Peyer's patch (tissue), 4 donors: ENCODE measurements around the gene SLU7. TPM values are rescaled to one million over a fixed set of nuclear protein-coding genes. Genes with fewer than 3 reads are reported as not detected.

Experiments used
- DNase-seq, 3 donors: peaks; one replicate each; pipeline ENCODE4 v3.0.0-alpha.2; 2017 to 2019
- H3K27ac ChIP-seq, 4 donors: fragments of 200-600 bp; sonication (generic); one replicate each; pipeline ENCODE4 v1.5.1; 2016 to 2019
- H3K27me3 ChIP-seq, 2 donors: fragments of 200-600 bp; sonication (generic); one replicate each; pipeline ENCODE4 v1.5.1; 2019
- H3K36me3 ChIP-seq, 3 donors: fragments of 200-600 bp; sonication (generic); one replicate each; pipeline ENCODE4 v1.5.1; 2016 to 2019
- H3K4me1 ChIP-seq, 4 donors: fragments of 200-600 bp; sonication (generic); one replicate each; pipeline ENCODE4 v1.5.1; 2016 to 2019
- H3K4me3 ChIP-seq, 4 donors: fragments of 200-600 bp; sonication (generic); 1 replicate in 3 of 4; 2 replicates in 1 of 4; pipeline ENCODE4 v1.5.1; 2016 to 2019; ENCODE audit warnings: mild to moderate bottlenecking in 1 of 4
- H3K9me3 ChIP-seq, 4 donors: fragments of 200-600 bp; sonication (generic); one replicate each; pipeline ENCODE4 v1.5.1; 2016 to 2019; ENCODE audit warnings: mild to moderate bottlenecking in 1 of 4
- CTCF ChIP-seq, 6 experiments: fragments of 450-650 bp in 4 of 6; fragments of 200-600 bp in 2 of 6; sonication (generic) in 1 of 6; IDR thresholded peaks; one replicate each; pipeline ENCODE4 v1.5.1; 2017 to 2019; ENCODE audit warnings: antibody characterized with exemption in 6 of 6, mild to moderate bottlenecking in 3 of 6, moderate library complexity in 1 of 6
- POLR2A ChIP-seq, 2 donors: fragments of 450-650 bp; IDR thresholded peaks; one replicate each; pipeline ENCODE4 v1.5.1; 2017; ENCODE audit warnings: antibody characterized with exemption in 2 of 2, mild to moderate bottlenecking in 2 of 2, moderate library complexity in 2 of 2
- total RNA-seq, 4 donors: library from RNA; depleted of rRNA; stranded (reverse); fragments of >200 nt; gene quantifications; one replicate each; pipeline ENCODE4 v1.1.0, GENCODE V29; 2016

SLU7 gene
- total RNA-seq, 4 donors from 2014 or later = 45.5 to 94.9 (median 61.1) TPM

GRCh38 chr5:160377651-160378050 lies 41.2 kb downstream of the SLU7 start:
- H3K27me3 ChIP-seq = no peaks in the 10 kb centered on the region
- TF ChIP-seq POLR2A (IDR thresholded peaks at IDR 0.05) (no peak), CTCF (IDR thresholded peaks at IDR 0.05) (no peak)
- H3K36me3 ChIP-seq = no peaks in the 10 kb centered on the region
- no peak overlapping the region for H3K27ac ChIP-seq
- DNase-seq = no peak
- no peaks in the 10 kb centered on the region for H3K4me1 ChIP-seq
- H3K9me3 ChIP-seq = no peaks in the 10 kb centered on the region
- no peak overlapping the region for H3K4me3 ChIP-seq

GRCh38 chr5:160376416-160376815 lies 42.5 kb downstream of the SLU7 start:
- no peak for DNase-seq
- H3K4me3 ChIP-seq = no peak overlapping the region
- no peaks in the 10 kb centered on the region for H3K27me3 ChIP-seq
- TF ChIP-seq POLR2A (IDR thresholded peaks at IDR 0.05) (no peak), CTCF (IDR thresholded peaks at IDR 0.05) (no peak)
- no peaks in the 10 kb centered on the region for H3K9me3 ChIP-seq
- no peaks in the 10 kb centered on the region for H3K4me1 ChIP-seq
- H3K27ac ChIP-seq = no peak overlapping the region
- no peaks in the 10 kb centered on the region for H3K36me3 ChIP-seq

GRCh38 chr5:160375701-160376100 lies 43.2 kb downstream of the SLU7 start:
- H3K27me3 ChIP-seq = no peaks in the 10 kb centered on the region
- H3K4me3 ChIP-seq = no peak overlapping the region
- H3K4me1 ChIP-seq = no peaks in the 10 kb centered on the region
- no peaks in the 10 kb centered on the region for H3K9me3 ChIP-seq
- TF ChIP-seq POLR2A (IDR thresholded peaks at IDR 0.05) (no peak), CTCF (IDR thresholded peaks at IDR 0.05) (no peak)
- no peak overlapping the region for H3K27ac ChIP-seq
- H3K36me3 ChIP-seq = no peaks in the 10 kb centered on the region
- no peak for DNase-seq

GRCh38 chr5:160375166-160375565 lies 43.7 kb downstream of the SLU7 start:
- H3K9me3 ChIP-seq = no peaks in the 10 kb centered on the region
- no peak overlapping the region for H3K27ac ChIP-seq
- no peaks in the 10 kb centered on the region for H3K36me3 ChIP-seq

GRCh38 chr5:160371294-160371693 lies 47.6 kb downstream of the SLU7 start:
- no peaks in the 10 kb centered on the region for H3K36me3 ChIP-seq
- no peaks in the 10 kb centered on the region for H3K27me3 ChIP-seq
- DNase-seq = no peak
- no peaks in the 10 kb centered on the region for H3K9me3 ChIP-seq
- no peak overlapping the region for H3K27ac ChIP-seq
- no peaks in the 10 kb centered on the region for H3K4me1 ChIP-seq
- H3K4me3 ChIP-seq = no peak overlapping the region
- TF ChIP-seq CTCF (IDR thresholded peaks at IDR 0.05) (no peak), POLR2A (IDR thresholded peaks at IDR 0.05) (no peak)

More at GRCh38 chr5:160375166-160375565, 43.7 kb downstream of the SLU7 start:
- Histone ChIP-seq H3K4me1 (no peaks in the 10 kb centered on the region), H3K4me3 (no peak overlapping the region), H3K27me3 (no peaks in the 10 kb centered on the region)
- DNase-seq = no peak
- TF ChIP-seq POLR2A (IDR thresholded peaks at IDR 0.05) (no peak), CTCF (IDR thresholded peaks at IDR 0.05) (no peak)

- Histone ChIP-seq H3K27me3 (no peaks in the 10 kb centered on the region), H3K4me3 (peak overlapping the region; percentile 33 to 68 (median 50)), H3K36me3 (no peaks in the 10 kb centered on the region), H3K4me1 (no peaks in the 10 kb centered on the region), H3K27ac (peak overlapping the region in 3 of 4 donors; percentile 4 to 71 (median 69)), H3K9me3 (no peaks in the 10 kb centered on the region)
- TF ChIP-seq CTCF (IDR thresholded peaks at IDR 0.05) = no peak
- TF ChIP-seq POLR2A (IDR thresholded peaks at IDR 0.05) = no peak
- DNase-seq = no peak
Observed at GRCh38 chr5:160370713-160371034, 48.2 kb downstream of the SLU7 start.
